ELR (cell line): ENCODE results near the gene MYBPC1.

Experiments
- DNase-seq: peaks from one replicate; pipeline ENCODE4 v3.0.0-alpha.2; 2015; ENCODE audit warnings: low read depth

Gene MYBPC1

DNA sequence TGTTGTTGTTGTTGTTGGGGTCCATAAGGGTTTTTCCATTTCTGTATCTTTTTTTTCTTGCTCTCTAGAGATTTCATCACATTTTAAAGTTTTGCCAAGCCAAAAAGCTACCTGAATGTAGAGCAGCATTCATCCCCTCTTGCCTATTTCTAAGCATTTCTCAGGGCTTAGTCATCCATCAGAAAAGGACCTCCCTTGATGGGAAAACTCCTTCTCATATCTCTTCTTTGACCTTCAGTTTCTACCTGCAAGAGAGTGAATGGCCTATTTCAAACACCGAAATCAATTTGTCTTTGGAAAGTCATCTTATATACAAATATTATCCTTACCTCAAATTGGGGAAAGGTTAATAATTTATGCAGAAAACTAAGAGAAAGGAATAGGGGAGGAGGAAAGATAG is 4.5 kb downstream of the MYBPC1 start:
- no peak for DNase-seq

DNA sequence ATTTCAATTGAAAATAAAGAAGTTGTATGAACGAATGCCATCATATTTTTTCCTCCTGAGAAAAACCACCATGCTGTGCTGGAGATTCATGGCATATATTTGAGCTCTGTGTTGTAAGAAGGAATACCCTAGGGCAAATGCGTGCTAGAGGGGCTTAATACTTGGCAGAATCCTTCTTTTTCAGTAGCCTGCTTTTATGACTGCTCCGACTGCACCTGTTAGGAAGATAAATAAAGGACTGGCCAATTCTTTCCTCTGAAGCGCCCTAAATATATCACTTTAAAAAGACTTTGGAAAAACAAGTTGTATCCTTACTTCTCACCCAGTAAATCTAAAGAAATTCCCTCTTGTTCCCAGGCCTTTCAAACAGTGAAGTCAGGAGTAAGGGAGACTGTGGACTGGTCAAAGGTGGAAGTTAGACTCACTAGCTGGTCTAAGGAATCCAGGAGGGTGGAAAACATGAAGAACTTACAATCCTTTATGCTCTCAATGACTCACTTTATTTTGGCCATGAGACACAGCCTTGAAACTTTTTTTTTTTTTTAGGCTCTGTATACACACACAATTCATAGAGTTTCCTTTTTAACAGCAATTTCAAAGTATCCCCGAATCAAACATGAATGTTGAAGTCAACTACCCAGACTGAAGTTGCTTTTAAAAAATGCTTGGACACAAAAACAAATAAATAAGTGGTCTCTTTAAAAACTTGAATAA is 5.2 kb downstream of the MYBPC1 start:
- no peak for DNase-seq

DNA sequence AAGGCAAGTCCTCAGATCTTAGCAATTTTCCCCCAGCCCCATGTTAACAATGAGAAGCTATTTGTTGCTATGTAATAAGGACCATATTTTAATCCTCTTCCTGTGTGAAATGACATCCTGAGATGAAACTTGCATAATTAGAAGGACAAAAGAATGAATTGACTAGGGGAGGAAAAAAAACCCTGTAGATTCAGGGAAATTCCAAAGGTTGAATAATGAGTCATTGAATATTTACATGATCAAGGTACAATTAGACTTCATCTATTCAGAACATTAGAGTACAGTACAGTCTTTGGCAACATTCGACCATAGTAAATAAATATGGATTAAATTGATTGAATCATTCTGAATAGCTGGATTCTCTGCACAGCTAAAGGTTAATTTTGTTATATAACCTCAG is 9.4 kb downstream of the MYBPC1 start:
- no peak for DNase-seq

DNA sequence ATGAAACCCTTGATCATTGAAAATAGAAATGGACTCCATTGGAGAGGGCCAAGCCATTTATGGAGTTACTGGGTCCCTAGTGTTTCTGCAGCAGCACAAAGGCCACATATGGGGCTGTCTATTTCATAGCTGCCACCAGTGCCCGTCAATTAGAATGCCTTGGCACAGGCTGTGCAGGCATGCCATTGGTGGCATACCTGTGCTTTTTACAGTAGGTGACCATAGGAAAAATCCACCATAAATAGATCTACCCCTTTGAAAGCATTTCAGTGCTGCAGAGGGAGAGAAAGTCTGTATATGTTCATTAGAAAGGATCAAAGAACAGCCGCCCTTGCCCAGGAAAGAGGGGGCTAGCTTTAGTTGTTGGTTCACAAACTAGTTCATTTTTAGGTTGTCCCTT is 13.1 kb downstream of the MYBPC1 start:
- no peak for DNase-seq

DNA sequence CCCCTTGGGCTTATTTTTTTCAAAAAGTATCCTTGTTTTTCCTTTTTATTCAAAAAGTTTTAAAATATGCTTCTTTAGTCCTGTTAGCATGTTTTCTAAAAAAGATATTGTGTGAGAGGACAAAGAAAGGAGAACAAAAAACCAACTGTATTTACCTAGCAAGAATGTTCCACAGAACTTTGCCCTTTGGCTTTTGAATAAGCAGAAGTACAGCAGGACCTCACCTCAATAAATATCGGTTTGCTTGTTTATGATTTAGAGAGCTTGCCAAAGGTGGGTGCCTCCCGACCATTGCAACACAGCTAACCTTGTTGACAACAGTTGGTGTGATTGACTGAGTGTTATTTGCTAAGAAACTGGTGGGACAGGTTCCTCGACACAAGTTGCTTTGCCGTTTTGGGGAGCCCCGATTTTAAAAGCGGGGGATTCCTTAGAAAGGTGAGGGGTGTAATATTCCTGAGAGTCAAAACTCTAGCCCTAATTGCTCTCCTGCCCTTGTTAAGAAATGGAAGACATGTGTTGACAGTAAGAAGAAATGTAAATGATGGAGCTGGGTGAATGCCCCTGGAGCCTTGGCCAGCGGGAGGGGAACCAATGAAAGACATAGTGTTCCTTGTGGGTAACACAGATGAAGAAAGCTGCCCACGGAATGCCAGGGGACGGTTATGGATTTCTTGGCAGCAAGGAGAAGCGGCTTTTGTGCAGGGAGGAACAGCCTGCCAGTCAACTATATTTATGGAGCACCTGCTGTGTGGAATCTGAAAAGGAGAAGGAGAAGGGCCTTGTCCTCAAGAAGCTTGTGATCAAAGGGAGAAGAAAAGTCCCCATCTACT is 13.7 kb downstream of the MYBPC1 start:
- no peak for DNase-seq

DNA sequence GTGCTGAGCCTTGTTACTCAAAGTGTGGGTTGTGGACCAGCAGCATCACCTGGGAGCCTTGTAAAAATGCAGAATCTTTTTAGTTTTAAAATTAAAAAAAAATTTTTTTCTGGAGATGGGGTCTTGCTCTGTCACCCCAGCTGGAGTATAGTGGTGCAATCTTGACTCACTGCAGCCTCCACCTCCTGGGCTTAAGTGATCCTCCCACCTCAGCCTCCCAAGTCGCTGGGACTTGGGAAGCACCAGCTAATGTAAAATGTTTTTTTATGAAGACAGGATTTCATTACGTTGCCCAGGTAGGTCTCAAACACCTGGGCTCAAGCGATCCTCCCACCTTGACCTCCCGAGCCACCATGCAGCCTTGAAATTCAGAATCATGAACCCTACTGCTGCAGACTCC is 14.4 kb downstream of the MYBPC1 start:
- no peak for DNase-seq

DNA sequence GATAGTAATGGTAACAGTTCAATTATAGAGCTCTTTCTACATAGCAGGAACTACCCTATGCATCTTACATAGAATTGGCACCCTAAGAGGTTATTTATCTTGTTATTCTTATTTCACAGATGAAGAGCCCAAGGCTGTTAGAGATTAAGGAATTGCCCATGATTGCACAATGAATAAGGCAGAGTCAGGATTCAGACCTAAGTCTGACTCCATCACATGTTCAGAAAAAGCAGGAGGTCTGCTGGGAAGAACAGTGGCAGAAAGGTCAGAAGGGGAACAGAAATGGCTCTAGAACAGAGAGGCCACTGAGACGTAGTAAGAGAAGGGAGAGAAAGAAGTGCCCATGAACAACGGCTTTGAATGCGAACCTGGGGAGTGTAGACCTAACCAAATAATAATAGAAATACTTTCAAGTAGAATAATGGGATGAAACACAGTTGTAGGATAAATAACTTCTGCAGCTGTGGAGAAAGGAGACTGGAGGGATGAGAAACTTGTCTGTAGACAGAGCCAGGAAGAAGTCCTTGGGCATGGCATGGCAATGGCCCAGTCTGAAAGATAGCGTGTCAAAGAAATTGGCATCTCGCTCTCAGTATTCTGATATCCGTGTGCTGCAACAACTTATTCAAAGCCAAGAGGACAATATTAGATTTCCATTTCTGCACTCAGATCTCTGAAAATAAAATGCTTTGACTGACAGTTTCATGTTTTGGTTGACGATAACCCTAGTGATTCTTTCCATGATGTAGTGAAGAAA is 17.6 kb downstream of the MYBPC1 start:
- DNase-seq, result no peak

DNA sequence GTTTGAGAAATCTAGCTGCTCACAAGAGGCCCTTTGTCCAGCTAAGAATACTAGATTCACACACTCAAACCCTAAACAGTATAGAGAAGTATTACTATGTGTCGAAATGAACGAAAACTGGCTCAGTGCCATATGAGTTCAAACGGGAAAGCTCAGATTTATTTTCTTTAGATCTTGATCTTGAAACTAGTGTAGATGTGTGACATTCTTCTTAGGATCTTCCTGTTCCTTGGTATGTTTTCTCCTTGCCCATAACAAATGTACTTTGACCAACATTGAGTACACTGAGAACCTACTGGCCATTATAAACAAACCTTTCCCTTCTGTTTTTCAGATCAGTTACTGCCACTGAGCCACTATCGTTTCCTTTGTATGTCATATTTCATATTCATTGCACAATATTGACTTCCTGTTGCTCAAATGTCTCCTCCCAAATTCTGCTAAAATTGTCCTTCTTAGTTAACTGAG is 21.3 kb downstream of the MYBPC1 start:
- DNase-seq, result no peak

DNA sequence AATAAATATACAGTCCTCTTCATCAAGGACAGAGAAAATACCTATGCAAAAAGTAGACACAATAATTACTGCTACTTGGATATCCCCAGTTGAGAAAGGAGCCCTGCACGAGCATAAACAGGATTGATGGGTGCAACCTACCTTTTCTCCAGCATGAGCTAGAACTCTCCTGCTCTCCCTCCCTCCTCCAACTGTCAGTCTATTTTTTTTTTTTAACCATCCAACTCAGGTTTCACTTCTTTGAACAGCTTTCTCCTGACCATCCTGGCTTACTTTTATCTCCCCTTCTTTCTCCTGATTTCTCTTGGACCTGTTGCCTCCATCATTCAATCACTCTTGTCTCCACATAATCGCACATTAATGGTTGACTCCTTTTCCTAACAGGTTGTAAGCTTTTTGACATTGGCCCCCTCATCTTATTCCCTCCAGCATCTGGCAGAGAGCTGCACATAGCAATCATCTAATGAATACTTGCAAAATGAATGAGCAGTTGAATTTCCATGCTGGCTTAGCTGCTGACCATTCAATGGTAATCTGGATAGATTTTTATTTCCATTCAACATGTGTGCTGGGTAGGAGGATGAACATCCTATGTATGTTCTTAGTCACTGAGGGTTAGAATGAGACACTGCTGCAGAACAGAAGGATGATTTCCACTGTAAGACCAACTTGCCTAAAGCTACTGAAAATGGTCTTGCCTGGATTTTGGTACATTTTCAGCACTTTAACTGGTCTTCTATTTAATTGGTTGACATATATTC is 24.4 kb downstream of the MYBPC1 start:
- no peak for DNase-seq

DNA sequence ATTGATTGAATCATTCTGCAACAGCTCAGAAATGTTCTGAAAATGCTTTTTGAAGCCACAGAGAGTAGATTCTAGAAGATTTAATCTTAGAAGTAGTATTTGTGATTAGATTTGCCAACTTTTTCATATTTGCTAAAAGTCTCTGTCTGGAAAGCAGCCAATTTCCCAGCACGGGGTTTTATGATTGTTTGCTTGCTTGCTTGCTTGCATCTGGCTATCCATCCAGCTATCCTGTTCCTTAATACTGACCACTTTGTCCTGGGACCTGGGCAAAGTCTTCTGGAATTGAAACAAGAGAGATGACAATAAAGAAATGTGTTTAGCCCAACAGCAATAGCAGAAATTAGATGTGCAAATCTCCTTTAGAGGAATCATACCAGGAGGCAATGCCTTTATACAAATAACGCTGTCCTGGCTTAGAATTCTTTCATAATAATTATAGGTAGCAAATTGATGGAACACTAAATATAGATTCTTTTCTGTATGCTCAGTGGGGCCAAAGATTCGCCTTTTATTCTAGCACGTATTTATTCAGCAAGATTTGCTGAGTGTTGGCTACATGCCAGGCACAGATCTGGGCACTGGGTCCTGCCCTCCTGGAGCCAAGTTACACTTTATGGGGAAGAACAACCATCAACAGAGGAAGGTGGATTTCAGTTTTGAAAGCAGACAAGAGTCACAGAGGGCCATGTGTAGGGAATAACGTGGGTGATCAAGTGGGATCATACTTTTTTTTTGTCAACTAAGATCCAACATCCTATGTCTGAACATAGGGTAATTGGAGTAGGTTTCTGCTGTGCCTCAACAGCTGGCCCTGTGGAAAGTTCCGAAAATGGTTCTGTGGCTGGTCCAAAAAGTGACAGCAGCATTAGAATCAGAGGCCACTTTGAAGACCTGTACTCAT is 25.3 kb downstream of the MYBPC1 start:
- DNase-seq, result no peak

DNA sequence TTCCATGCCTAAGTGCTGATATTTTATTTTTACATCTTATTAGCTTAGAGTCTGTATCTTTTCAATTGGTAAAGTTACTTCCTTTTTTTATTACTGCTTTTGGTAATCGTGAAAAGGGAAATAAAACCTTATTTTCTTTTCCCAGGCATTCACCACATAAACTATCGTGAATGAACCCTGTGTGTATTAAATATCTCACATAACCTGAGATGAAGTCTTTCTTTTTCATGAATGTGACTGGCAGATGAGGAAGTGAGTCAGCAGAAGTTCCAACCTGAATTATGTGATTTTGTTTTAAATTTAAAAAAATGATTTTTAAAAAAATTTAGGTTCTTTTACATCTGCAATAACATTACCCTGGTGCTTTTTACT is 26.0 kb downstream of the MYBPC1 start:
- no peak for DNase-seq

DNA sequence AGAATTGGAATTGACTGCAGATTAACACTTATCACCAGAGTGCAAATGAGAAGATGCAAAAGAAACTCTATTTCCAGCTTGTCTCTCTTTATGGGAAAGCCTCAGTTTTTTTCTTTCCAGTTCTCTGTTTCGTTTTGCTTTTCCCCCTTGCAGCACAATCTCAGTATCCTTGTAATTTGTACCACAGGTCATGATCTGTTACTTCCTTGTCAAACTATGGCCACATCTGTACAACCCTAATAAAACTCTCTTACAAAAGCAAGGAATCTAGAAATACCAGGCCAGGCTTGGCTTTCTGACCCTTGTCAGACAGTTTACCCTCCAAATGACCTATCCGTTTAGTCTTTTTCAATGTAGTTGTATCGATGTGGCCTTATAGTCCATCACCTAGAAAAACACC is 33.9 kb downstream of the MYBPC1 start:
- no peak for DNase-seq

DNA sequence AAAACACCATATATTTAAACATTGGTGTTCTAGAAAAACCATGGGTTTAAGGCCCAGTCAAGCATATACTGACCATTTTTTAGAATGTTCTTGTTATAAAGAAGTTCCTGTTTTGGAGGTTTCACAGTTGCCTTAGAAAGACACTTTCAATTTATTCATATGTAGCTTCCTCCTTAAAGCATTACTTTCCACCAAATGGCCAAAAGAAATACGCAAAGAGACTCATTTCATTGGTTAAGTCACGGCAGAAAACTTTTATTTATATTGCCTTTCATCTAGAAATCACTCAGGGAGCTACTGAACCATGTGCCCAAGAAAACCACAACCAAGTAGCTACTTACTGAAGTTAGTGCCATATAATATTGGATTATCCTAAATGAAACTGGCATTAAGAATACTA is 40.0 kb downstream of the MYBPC1 start:
- no peak for DNase-seq

DNA sequence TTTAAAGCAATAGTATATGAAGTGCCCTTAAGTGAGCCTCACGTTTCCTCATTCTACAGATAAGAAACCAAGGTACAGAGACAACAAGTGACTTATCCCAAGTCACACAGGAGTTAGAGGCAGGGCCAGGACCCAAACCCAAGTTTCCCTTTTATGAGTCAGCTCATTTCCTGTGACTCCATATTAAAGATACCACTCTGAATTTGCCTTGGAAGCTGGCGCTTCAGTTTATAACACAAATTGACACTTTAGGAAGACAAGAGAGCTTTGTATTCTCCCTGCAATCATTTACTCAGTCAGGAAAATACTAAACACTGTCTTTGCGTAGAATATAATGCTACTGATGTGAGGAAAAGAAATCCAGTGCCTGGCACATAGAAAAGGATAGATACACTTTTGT is 43.2 kb downstream of the MYBPC1 start:
- peak; percentile 45 for DNase-seq

DNA sequence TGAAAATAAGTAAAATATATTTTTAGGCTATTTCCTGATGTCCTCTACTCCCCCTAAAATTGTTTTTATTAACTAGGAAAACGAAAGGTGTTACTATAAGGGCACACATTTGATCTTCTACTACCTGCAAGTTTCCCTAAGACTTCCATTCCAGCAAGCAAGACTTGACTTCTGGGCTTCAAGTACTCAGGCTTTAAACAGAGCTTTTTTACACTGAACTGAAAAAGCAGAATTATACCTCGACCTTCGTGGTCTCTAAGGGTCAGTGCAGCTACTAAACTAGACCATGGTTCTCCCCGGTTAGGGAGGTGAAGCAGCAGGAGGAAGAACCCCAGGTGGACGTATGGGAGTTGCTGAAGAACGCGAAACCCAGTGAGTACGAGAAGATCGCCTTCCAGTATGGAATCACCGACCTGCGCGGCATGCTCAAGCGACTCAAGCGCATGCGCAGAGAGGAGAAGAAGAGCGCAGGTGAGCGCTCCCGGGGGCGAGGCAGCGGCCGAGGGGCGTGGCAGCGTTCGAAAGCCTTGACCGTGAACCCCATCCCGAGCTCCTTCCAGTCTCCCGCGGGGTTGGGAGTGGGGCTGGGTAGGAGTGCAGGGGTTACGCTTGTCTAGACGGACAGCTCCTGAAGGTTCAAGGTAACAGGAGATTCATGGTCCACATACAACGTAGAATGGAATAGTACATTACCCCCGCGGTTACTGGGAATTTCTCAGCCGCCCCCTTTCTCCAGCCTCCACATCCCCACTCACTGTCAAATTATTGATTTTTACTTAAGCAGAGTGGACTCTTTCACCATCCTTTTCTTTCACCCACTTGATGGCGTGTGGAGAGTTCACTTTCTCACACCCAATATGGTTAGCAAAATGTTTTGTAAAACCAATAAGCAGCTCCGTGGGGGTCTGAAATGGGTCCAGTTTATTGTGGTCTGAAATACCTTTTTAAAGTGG is 47.6 kb downstream of the MYBPC1 start:
- no peak for DNase-seq

DNA sequence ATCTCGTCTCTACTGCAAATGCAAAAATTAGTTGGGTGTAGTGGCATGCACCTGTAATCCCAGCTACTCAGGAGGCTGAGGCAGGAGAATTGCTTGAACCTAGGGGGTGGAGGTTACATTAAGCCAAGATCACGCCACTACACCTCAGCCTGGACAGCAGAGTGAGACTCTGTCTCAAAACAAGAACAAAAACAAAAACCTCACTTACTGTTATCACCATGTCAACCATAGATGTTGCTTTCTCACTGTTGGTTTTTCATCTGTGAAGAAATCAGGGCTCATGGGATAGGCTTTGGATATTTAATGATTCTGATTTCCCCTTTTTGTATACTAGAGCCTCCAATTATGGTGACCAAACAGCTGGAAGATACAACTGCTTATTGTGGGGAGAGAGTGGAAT is 52.9 kb downstream of the MYBPC1 start:
- DNase-seq, result no peak

DNA sequence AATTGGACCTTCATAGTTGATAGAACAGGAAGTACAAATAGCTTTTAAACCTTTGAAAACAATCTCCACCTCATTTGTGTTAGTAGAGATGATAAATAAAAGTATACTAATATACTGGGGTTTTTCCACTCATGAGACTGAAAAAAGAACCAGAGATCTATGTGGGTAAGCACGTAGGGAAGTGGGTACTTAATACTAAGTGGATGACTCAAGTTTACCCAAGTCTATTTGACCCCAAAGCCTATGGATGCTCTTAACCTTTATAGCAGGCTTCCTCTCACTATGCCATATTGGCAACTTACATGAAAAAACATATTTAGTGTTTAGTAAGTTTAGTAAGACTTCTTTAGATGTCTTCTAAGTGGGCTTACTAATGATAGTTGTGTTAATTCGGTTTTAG is 53.4 kb downstream of the MYBPC1 start:
- no peak for DNase-seq

DNA sequence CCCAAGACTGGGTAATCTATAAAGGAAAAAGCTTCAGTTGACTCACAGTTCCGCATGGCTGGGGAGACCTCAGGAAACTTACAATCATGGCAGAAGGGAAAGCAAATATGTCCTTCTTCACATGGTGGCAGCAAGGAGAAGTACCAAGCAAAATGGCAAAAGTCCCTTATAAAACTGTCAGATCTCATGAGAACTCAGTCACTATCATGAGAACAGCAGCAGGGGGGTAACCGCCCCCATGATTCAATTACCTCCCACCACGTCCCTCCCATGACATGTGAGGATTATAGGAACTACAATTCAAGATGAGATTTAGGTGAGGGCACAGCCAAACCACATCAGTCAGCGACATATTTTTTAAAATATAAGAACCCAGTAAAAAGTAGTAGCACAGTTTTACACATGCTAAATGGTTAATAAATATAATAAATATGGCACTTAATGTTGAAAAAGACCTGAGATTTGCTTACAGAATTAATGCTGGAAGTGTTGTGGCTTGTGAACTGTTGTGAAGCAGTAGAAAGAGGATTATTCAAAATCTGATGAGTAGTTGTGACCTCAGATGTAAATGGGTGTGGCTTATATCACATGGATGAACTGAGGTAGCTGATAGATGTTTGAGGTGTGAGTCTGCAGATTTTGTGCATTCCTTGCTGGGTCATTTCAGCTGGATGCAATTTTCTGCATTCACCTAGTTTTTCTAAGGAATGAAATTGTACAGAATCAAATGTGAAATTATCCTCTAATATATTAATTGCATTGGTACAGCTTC is 55.8 kb downstream of the MYBPC1 start:
- DNase-seq, result no peak

DNA sequence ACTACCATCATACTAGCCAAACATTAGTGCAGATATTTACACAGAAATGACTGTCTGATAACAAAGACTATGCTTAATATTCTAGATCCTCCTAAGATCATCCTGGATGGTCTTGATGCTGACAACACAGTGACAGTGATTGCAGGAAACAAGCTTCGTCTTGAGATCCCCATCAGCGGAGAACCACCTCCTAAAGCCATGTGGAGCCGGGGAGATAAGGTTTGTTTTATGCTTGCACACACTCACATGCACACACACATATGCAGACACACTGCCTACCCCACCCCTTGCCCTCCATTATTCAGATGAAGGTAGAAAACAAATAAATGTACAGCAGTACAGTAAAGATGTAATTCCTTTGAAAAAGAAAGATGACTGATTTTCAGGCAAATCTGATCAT is 58.3 kb downstream of the MYBPC1 start:
- DNase-seq, result no peak
